ENCODE results near the gene BCAS4.

The BCAS4 gene

GRCh38 chr20:50756447-50756846 lies 38.4 kb upstream of the BCAS4 start:
- Histone ChIP-seq H3K14ac (ENCODE audit: low read length) (no peak overlapping the region), H2AK5ac (ENCODE audit: low read depth, low read length) (no peak overlapping the region), H3K4me2 (ENCODE audit: insufficient read depth, low read length, poor library complexity, severe bottlenecking) (no peak overlapping the region), H4K91ac (ENCODE audit: low read depth, low read length, poor library complexity) (no peak overlapping the region), H3K4me1 (ENCODE audit: control insufficient read depth in 2 of 2, insufficient read depth in 1 of 2, low read depth in 1 of 2, low read length in 2 of 2) (peaks cover 2 to 4% of the 10 kb centered on the region in 2 donors), H3K79me1 (ENCODE audit: low read depth, low read length) (no peaks in the 10 kb centered on the region), H3K27ac (replicated peaks; ENCODE audit: low read length) (no peak overlapping the region), H3K9me3 (replicated peaks in 1 of 2; ENCODE audit: control insufficient read depth in 2 of 2, insufficient read depth in 1 of 2, low read depth in 1 of 2, low read length in 2 of 2) (no peaks in the 10 kb centered on the region), H3K23ac (ENCODE audit: low read depth, low read length, poor library complexity) (no peak overlapping the region), H2AFZ (ENCODE audit: low read length) (no peak overlapping the region), H3K27me3 (ENCODE audit: control insufficient read depth in 3 of 3, insufficient read depth in 3 of 3, low read depth in 1 of 3, low read length in 3 of 3) (no peaks in the 10 kb centered on the region), H2BK5ac (ENCODE audit: low read length) (no peak overlapping the region), H3K4me3 (ENCODE audit: low read length in 2 of 2) (no peak overlapping the region), H2BK12ac (ENCODE audit: low read length) (no peak overlapping the region), H2BK120ac (ENCODE audit: low read depth, low read length) (no peak overlapping the region), H3K36me3 (replicated peaks in 1 of 2; ENCODE audit: control insufficient read depth in 2 of 2, insufficient read depth in 2 of 2, low read length in 2 of 2) (peaks cover 0 to 2% of the 10 kb centered on the region in 2 donors), H3K18ac (ENCODE audit: low read length) (no peak overlapping the region), H2BK15ac (ENCODE audit: low read length) (no peak overlapping the region), H3K9ac (ENCODE audit: low read depth, low read length, poor library complexity) (no peak overlapping the region), H4K8ac (ENCODE audit: low read depth, low read length) (no peak overlapping the region), H3K4ac (ENCODE audit: low read length) (no peak overlapping the region)
- DNase-seq (ENCODE audit: low spot score) = no peak
- no CpG with 5 or more reads among the region's 2 CpGs for WGBS, 2 donors (ENCODE audit: extremely low coverage in 2 of 2, insufficient read length in 2 of 2, insufficient replicate concordance in 1 of 2)

- H4K8ac ChIP-seq (ENCODE audit: low read depth, low read length) = no peak overlapping the region
- no peak overlapping the region for H3K14ac ChIP-seq (ENCODE audit: low read length)
- no peak overlapping the region for H2BK15ac ChIP-seq (ENCODE audit: low read length)
- H3K4me3 ChIP-seq (ENCODE audit: low read length in 2 of 2) = no peak overlapping the region
- no peak overlapping the region for H3K27ac ChIP-seq (replicated peaks; ENCODE audit: low read length)
- H3K9ac ChIP-seq (ENCODE audit: low read depth, low read length, poor library complexity) = no peak overlapping the region
- H2BK120ac ChIP-seq (ENCODE audit: low read depth, low read length) = no peak overlapping the region
- no peak overlapping the region for H2BK12ac ChIP-seq (ENCODE audit: low read length)
- no peaks in the 10 kb centered on the region for H3K79me1 ChIP-seq (ENCODE audit: low read depth, low read length)
- H3K36me3 ChIP-seq (replicated peaks in 1 of 2; ENCODE audit: control insufficient read depth in 2 of 2, insufficient read depth in 2 of 2, low read length in 2 of 2) = no peaks in the 10 kb centered on the region
- no peak for DNase-seq (ENCODE audit: low spot score)
- no peaks in the 10 kb centered on the region for H3K27me3 ChIP-seq (ENCODE audit: control insufficient read depth in 3 of 3, insufficient read depth in 3 of 3, low read depth in 1 of 3, low read length in 3 of 3)
- H2AK5ac ChIP-seq (ENCODE audit: low read depth, low read length) = no peak overlapping the region
- H3K23ac ChIP-seq (ENCODE audit: low read depth, low read length, poor library complexity) = no peak overlapping the region
- no peak overlapping the region for H3K4me2 ChIP-seq (ENCODE audit: insufficient read depth, low read length, poor library complexity, severe bottlenecking)
- H3K18ac ChIP-seq (ENCODE audit: low read length) = no peak overlapping the region
- peaks cover 7 to 8% of the 10 kb centered on the region in 2 donors for H3K4me1 ChIP-seq (ENCODE audit: control insufficient read depth in 2 of 2, insufficient read depth in 1 of 2, low read depth in 1 of 2, low read length in 2 of 2)
- H4K91ac ChIP-seq (ENCODE audit: low read depth, low read length, poor library complexity) = no peak overlapping the region
- H3K4ac ChIP-seq (ENCODE audit: low read length) = no peak overlapping the region
- no peak overlapping the region for H2BK5ac ChIP-seq (ENCODE audit: low read length)
- H2AFZ ChIP-seq (ENCODE audit: low read length) = no peak overlapping the region
- H3K9me3 ChIP-seq (replicated peaks in 1 of 2; ENCODE audit: control insufficient read depth in 2 of 2, insufficient read depth in 1 of 2, low read depth in 1 of 2, low read length in 2 of 2) = no peaks in the 10 kb centered on the region
- no CpG with 5 or more reads among the region's 5 CpGs for WGBS, 2 donors (ENCODE audit: extremely low coverage in 2 of 2, insufficient read length in 2 of 2, insufficient replicate concordance in 1 of 2)
Measured at GRCh38 chr20:50758469-50758868, 36.4 kb upstream of the BCAS4 start.

- Histone ChIP-seq H2BK120ac (ENCODE audit: low read depth, low read length) (no peak overlapping the region), H4K8ac (ENCODE audit: low read depth, low read length) (no peak overlapping the region), H3K18ac (ENCODE audit: low read length) (no peak overlapping the region), H3K4me2 (ENCODE audit: insufficient read depth, low read length, poor library complexity, severe bottlenecking) (no peak overlapping the region), H3K9me3 (replicated peaks in 1 of 2; ENCODE audit: control insufficient read depth in 2 of 2, insufficient read depth in 1 of 2, low read depth in 1 of 2, low read length in 2 of 2) (no peaks in the 10 kb centered on the region), H3K14ac (ENCODE audit: low read length) (no peak overlapping the region), H3K9ac (ENCODE audit: low read depth, low read length, poor library complexity) (no peak overlapping the region), H2BK12ac (ENCODE audit: low read length) (no peak overlapping the region), H2AK5ac (ENCODE audit: low read depth, low read length) (no peak overlapping the region), H3K23ac (ENCODE audit: low read depth, low read length, poor library complexity) (no peak overlapping the region), H3K79me1 (ENCODE audit: low read depth, low read length) (no peaks in the 10 kb centered on the region), H2AFZ (ENCODE audit: low read length) (no peak overlapping the region), H3K27ac (replicated peaks; ENCODE audit: low read length) (no peak overlapping the region), H2BK15ac (ENCODE audit: low read length) (no peak overlapping the region), H4K91ac (ENCODE audit: low read depth, low read length, poor library complexity) (no peak overlapping the region), H2BK5ac (ENCODE audit: low read length) (no peak overlapping the region), H3K4me1 (ENCODE audit: control insufficient read depth in 2 of 2, insufficient read depth in 1 of 2, low read depth in 1 of 2, low read length in 2 of 2) (peaks cover 7 to 8% of the 10 kb centered on the region in 2 donors), H3K4me3 (ENCODE audit: low read length in 2 of 2) (no peak overlapping the region), H3K4ac (ENCODE audit: low read length) (no peak overlapping the region), H3K36me3 (replicated peaks in 1 of 2; ENCODE audit: control insufficient read depth in 2 of 2, insufficient read depth in 2 of 2, low read length in 2 of 2) (no peaks in the 10 kb centered on the region), H3K27me3 (ENCODE audit: control insufficient read depth in 3 of 3, insufficient read depth in 3 of 3, low read depth in 1 of 3, low read length in 3 of 3) (no peaks in the 10 kb centered on the region)
- DNase-seq (ENCODE audit: low spot score) = no peak
- no CpG with 5 or more reads among the region's 3 CpGs for WGBS, 2 donors (ENCODE audit: extremely low coverage in 2 of 2, insufficient read length in 2 of 2, insufficient replicate concordance in 1 of 2)
Measured at GRCh38 chr20:50758992-50759391, 35.9 kb upstream of the BCAS4 start.

GRCh38 chr20:50759678-50760077 lies 35.2 kb upstream of the BCAS4 start:
- Histone ChIP-seq H2AK5ac (ENCODE audit: low read depth, low read length) (no peak overlapping the region), H3K4me3 (ENCODE audit: low read length in 2 of 2) (no peak overlapping the region), H2BK5ac (ENCODE audit: low read length) (no peak overlapping the region), H4K91ac (ENCODE audit: low read depth, low read length, poor library complexity) (no peak overlapping the region), H3K27ac (replicated peaks; ENCODE audit: low read length) (no peak overlapping the region), H3K23ac (ENCODE audit: low read depth, low read length, poor library complexity) (no peak overlapping the region), H2BK120ac (ENCODE audit: low read depth, low read length) (no peak overlapping the region), H3K79me1 (ENCODE audit: low read depth, low read length) (no peaks in the 10 kb centered on the region), H2BK15ac (ENCODE audit: low read length) (no peak overlapping the region), H2BK12ac (ENCODE audit: low read length) (no peak overlapping the region), H3K4ac (ENCODE audit: low read length) (no peak overlapping the region), H3K4me1 (ENCODE audit: control insufficient read depth in 2 of 2, insufficient read depth in 1 of 2, low read depth in 1 of 2, low read length in 2 of 2) (peaks cover 7 to 8% of the 10 kb centered on the region in 2 donors), H2AFZ (ENCODE audit: low read length) (no peak overlapping the region), H3K14ac (ENCODE audit: low read length) (no peak overlapping the region), H3K9me3 (replicated peaks in 1 of 2; ENCODE audit: control insufficient read depth in 2 of 2, insufficient read depth in 1 of 2, low read depth in 1 of 2, low read length in 2 of 2) (no peaks in the 10 kb centered on the region), H3K18ac (ENCODE audit: low read length) (no peak overlapping the region), H4K8ac (ENCODE audit: low read depth, low read length) (no peak overlapping the region), H3K27me3 (ENCODE audit: control insufficient read depth in 3 of 3, insufficient read depth in 3 of 3, low read depth in 1 of 3, low read length in 3 of 3) (no peaks in the 10 kb centered on the region), H3K36me3 (replicated peaks in 1 of 2; ENCODE audit: control insufficient read depth in 2 of 2, insufficient read depth in 2 of 2, low read length in 2 of 2) (no peaks in the 10 kb centered on the region), H3K4me2 (ENCODE audit: insufficient read depth, low read length, poor library complexity, severe bottlenecking) (no peak overlapping the region), H3K9ac (ENCODE audit: low read depth, low read length, poor library complexity) (no peak overlapping the region)
- DNase-seq (ENCODE audit: low spot score) = no peak
- no CpG with 5 or more reads among the region's 5 CpGs for WGBS, 2 donors (ENCODE audit: extremely low coverage in 2 of 2, insufficient read length in 2 of 2, insufficient replicate concordance in 1 of 2)

Data from neuronal stem cell (in vitro differentiated cells).